Right ventricle myocardium inferior (tissue), 1 donor: ENCODE results near the gene ZBED2. TPM values are rescaled to one million over a fixed set of nuclear protein-coding genes. Genes with fewer than 3 reads are reported as not detected.
"Not testable (repeated sequence)": the region's sequence is repeated elsewhere in the genome, so short reads cannot be mapped to it uniquely, and the experiment has no call there.

Source experiments
- ATAC-seq: fragments of 200-7000 bp; cut with Tn5 transposase; one replicate; pipeline ENCODE4 v1.9.1; 2020; ENCODE audit warnings: mild to moderate bottlenecking, moderate library complexity
- DNase-seq: peaks from one replicate; pipeline ENCODE4 v3.0.0; 2021; ENCODE audit errors: missing footprints
- intact Hi-C: fragments of 100-400 bp; cut with DNase I; formaldehyde crosslinking; loops from one replicate; pipeline ENCODE4 v1.11.0; 2022
- long read RNA-seq: library from polyadenylated mRNA; unstranded; transcript quantifications from one replicate; pipeline ENCODE4 v2.0.0, GENCODE V29; 2021
- total RNA-seq: library from RNA; stranded (reverse); fragmentation: NEBNext Ultra II Directional; extraction: Animal tissue kit (Norgen Biotek cat#: 25700); gene quantifications from one replicate; pipeline ENCODE4 v1.2.1, GENCODE V29; 2021
- donor health status: DM: no; HTN: yes; CAD: no; lungs with severe emphysema.

Gene ZBED2
- not detected for total RNA-seq
- long read RNA-seq: 0 reads

GRCh38 chr3:111595232-111595631, at the start of gene ZBED2:
Gene ZBED2 (minus strand): TSS chr3:111595346. CDS start chr3:111594201, 1,145 bp downstream.
- no peak for DNase-seq
- intact Hi-C loops: no loop called here
- no peak for ATAC-seq

- DNase-seq: peak; percentile 14
- ATAC-seq: no peak
- intact Hi-C loops: no loop called here
Measured at GRCh38 chr3:111639316-111639715, 44.2 kb upstream of the ZBED2 start.

GRCh38 chr3:111636366-111636885, 41.3 kb upstream of the ZBED2 start:
- ATAC-seq (no peak), DNase-seq (no peak)
- intact Hi-C loops: no loop called here

- intact Hi-C loops: no loop called here
- DNase-seq: no peak
- ATAC-seq: no peak
Measured at GRCh38 chr3:111635403-111635802, 40.3 kb upstream of the ZBED2 start.

GRCh38 chr3:111630638-111631037, 35.5 kb upstream of the ZBED2 start:
- intact Hi-C loops, ATAC-seq, DNase-seq: not testable (repeated sequence)

GRCh38 chr3:111629018-111629417, 33.9 kb upstream of the ZBED2 start:
- ATAC-seq, DNase-seq, intact Hi-C loops: not testable (repeated sequence)

- intact Hi-C loops: no loop called here
- ATAC-seq: no peak
- no peak for DNase-seq
Measured at GRCh38 chr3:111627092-111627491, 31.9 kb upstream of the ZBED2 start.

- intact Hi-C loops: no loop called here
- ATAC-seq (no peak), DNase-seq (no peak)
Measured at GRCh38 chr3:111621535-111621934, 26.4 kb upstream of the ZBED2 start.

- no peak for DNase-seq
- intact Hi-C loops: no loop called here
- ATAC-seq: no peak
Measured at GRCh38 chr3:111619833-111620232, 24.7 kb upstream of the ZBED2 start.

GRCh38 chr3:111618945-111619344, 23.8 kb upstream of the ZBED2 start:
- ATAC-seq: no peak

GRCh38 chr3:111617912-111618601, 22.9 kb upstream of the ZBED2 start:
- no peak for ATAC-seq
- DNase-seq: peak; percentile 44
- intact Hi-C loops: no loop called here

More at GRCh38 chr3:111618945-111619344, 23.8 kb upstream of the ZBED2 start:
- intact Hi-C loops: no loop called here
- DNase-seq: no peak

- DNase-seq (no peak), ATAC-seq (no peak)
- intact Hi-C loops: no loop called here
Measured at GRCh38 chr3:111617406-111617805, 22.3 kb upstream of the ZBED2 start.

- intact Hi-C loops: no loop called here
- DNase-seq: no peak
- ATAC-seq: no peak
Measured at GRCh38 chr3:111616417-111617105, 21.4 kb upstream of the ZBED2 start.

GRCh38 chr3:111615880-111616279, 20.7 kb upstream of the ZBED2 start:
- no peak for DNase-seq
- intact Hi-C loops: no loop called here
- ATAC-seq: no peak

- no peak for ATAC-seq
- no peak for DNase-seq
- intact Hi-C loops: no loop called here
Measured at GRCh38 chr3:111613294-111613693, 18.1 kb upstream of the ZBED2 start.

GRCh38 chr3:111610612-111611054, 15.5 kb upstream of the ZBED2 start:
- no peak for ATAC-seq
- intact Hi-C loops: no loop called here
- DNase-seq: no peak

GRCh38 chr3:111610189-111610588, 15.0 kb upstream of the ZBED2 start:
- ATAC-seq (no peak), DNase-seq (no peak)
- intact Hi-C loops: no loop called here

- DNase-seq: no peak
- ATAC-seq: no peak
- intact Hi-C loops: no loop called here
Measured at GRCh38 chr3:111609700-111610099, 14.6 kb upstream of the ZBED2 start.

- no peak for ATAC-seq
- intact Hi-C loops: no loop called here
Measured at GRCh38 chr3:111608383-111608782, 13.2 kb upstream of the ZBED2 start.

More at GRCh38 chr3:111608383-111608782, 13.2 kb upstream of the ZBED2 start:
- DNase-seq: no peak
